Left renal cortex interstitium (tissue), 4 donors: ENCODE measurements around the gene NOTCH1. TPM values are rescaled to one million over a fixed set of nuclear protein-coding genes. Genes with fewer than 3 reads are reported as not detected.

Experiments used
- DNase-seq, 4 donors: peaks; one replicate each; pipeline ENCODE4 v3.0.0-alpha.2; 2013; ENCODE audit warnings: low read depth in 4 of 4, low spot score in 2 of 4, missing footprints in 1 of 4
- polyA plus RNA-seq, 4 donors: library from polyadenylated mRNA; unstranded; fragments of 120-200 nt; gene quantifications; one replicate each; pipeline ENCODE4 v1.2.1, GENCODE V29; 2013; ENCODE audit not compliant: insufficient read length in 4 of 4

Gene NOTCH1
- polyA plus RNA-seq, 4 donors: 19.8 to 47.5 (median 34.2) TPM

DNA sequence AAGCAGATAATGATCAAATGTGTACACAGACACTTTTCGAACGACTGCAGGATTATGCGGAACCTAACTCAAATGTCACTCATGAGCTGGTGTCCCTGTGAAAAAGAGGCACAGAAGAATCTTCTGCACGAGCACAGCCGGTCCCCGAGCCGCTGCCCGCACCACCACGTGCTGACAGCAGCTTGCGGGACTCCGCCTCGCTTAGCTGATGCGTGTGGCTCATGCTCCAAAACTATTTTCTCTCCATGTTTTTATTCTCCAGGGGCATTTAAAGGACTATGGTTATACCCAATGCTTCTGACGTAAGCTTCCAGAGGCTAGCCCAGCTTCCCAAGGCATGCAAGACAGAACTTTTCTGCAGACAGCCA, 72.5 kb downstream of the NOTCH1 start:
- DNase-seq: no peak

GRCh38 chr9:136472640-136473353, 73.1 kb downstream of the NOTCH1 start:
- DNase-seq: no peak

GRCh38 chr9:136471802-136472487, 73.9 kb downstream of the NOTCH1 start:
- no peak for DNase-seq

GRCh38 chr9:136470792-136471469, 74.9 kb downstream of the NOTCH1 start:
- DNase-seq: no peak

- DNase-seq: no peak
These were observed 75.5 kb downstream of the NOTCH1 start for GRCh38 chr9:136470356-136470755.

- DNase-seq: no peak
These were observed 78.1 kb downstream of the NOTCH1 start for GRCh38 chr9:136467766-136468165.

- no peak for DNase-seq
These were observed 79.7 kb downstream of the NOTCH1 start for GRCh38 chr9:136466155-136466541.

DNA sequence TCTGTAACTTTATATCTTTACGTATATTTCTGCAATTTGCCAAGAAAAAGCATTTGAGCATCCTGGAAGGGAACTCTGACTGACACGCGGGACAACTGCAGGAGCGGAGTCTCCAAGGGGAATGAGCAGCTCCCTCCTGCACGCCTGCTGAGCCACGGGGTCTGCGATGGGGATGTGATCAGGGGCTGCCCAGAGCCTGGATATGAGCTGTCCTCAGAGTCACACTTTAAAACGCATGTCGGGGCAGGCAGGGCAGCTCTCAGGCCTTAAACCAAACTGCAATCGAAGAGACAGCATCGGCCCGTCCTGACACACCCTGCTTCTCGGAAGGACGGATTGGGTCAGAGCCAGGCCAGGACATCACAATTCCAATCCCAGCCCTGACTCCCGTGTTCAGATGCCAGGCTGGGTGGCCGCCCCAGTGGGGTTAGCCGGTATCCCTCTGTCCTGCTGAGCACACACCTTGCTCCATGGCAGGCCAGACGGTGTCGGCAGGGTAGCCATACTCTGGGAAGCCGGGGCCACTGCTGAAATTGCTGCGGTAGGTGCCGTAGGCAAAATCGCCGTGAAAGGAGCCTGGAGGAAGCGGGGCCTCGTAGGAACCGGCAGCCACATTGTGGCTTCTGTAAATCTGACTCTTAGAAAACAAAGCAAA, 80.2 kb downstream of the NOTCH1 start:
- no peak for DNase-seq

- no peak for DNase-seq
These were observed 81.6 kb downstream of the NOTCH1 start for GRCh38 chr9:136464241-136464640.

DNA sequence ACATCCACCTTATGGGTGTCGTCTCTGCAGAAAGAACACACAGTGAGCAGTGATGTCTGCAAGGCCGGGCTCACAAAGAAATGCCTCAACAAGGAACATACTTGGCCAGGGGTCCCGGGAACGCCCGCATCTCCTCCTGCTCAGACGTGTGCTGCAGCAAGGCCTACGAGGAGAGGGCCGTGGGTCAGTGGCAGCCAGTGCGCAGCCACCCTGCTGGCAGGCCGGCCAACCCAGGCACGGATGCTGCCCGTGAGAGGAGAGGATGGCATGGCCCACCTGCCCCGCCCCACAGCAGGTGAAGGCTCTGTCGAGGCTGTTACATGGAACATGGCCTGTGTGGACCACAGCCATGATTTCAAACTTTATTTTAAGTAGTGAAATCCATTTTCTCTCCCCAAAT, 82.3 kb downstream of the NOTCH1 start:
- DNase-seq: no peak

DNA sequence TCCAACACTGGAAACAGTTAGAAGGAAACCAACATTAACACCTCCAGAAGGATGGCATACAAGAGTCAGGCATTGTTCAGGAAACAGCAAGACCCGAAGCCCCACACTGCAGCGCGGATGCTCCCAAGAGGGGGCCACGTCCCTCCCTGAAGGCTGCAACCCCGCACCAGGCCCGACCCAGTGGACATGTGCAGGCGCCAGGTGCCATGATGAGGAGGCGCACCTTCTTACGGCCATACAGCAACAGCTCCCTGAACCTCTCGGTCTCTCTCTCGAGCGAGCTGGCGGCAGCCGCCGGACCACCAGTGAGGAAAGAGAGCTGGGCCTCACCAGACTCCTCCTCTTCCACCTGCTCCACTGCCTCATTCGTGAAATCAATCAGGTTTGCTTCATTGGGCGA, 83.2 kb downstream of the NOTCH1 start:
- no peak for DNase-seq

GRCh38 chr9:136460772-136461325, 85.0 kb downstream of the NOTCH1 start:
- no peak for DNase-seq

DNA sequence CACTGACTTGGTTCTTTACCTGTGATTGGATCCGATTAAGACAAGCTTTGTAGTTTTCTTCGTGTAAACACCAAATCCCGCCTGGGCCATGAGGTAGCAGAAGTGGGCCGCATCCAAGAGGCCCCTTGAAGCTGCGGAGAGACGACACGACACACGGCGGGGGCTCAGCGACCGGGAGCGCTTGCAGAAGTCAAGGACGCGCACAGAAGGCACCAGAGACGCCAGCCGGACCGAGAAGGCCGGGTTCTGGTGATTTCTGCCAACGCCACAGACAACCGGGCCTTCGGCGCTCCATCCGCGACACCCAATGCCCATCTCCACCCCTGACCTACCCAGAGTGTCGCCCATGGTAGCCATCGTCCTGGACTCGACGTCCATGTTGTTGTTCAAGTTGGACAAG, 86.4 kb downstream of the NOTCH1 start:
- DNase-seq: no peak

DNA sequence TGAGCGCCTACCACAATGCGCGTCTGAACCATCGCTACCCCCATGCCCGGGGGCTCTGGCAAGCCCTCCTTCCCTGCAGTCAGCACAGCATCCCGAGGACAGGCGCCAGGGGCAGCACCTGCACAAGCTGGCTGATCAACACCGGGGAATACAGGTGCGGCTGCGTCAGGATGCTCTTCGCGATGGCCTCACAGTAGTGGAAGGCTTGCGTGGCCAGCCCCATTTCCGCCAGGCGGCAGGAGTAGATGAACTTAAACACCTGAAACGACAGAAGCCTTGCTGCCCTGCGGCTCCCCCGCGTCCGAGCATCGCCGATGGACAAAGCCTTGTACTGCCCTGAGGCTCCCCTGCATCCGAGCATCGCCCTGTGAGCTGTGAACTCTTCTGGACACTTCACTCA, 88.5 kb downstream of the NOTCH1 start:
- DNase-seq: no peak

GRCh38 chr9:136456258-136456657, 89.6 kb downstream of the NOTCH1 start:
- no peak for DNase-seq

GRCh38 chr9:136455043-136456002, 90.5 kb downstream of the NOTCH1 start:
- DNase-seq: no peak

DNA sequence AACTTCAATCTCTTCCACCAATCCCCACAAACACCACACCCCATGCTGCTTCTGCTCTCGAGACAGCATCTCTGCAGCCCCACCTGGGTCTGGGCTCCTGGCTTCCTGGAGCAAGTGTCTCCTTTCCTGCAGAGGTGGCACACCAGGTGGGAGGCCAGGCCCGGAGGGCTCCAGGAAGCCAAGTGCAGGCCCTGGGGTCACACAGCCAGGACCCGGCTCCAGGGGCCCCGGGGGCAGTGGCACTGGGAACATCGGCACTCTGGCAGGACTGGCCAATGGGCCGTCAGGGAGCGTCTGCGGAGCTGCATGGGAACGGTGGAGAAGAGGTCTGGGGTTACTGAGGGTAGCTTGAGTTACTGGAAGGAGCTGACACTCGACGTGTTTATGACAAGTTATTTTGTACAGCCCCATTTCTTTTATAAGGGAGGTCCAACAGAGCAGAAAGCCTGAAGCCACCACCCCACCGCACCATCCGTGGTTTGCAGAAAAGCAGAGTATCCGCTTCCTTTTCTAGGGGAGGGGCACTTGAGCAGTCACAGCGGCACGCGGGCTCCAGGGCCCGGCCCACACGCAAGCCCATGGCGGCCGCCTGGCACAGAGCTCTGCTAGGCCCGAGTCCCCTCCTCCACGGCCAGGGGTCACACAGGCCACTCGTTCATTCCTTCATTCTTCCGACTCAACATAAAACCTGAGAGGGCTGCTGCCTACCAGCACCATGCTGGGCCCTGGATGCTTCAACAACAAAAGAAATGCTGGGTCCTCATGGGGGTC, 91.6 kb downstream of the NOTCH1 start:
- DNase-seq: no peak

- DNase-seq: no peak
These were observed 92.5 kb downstream of the NOTCH1 start for GRCh38 chr9:136453326-136453725.

- no peak for DNase-seq
These were observed 94.5 kb downstream of the NOTCH1 start for GRCh38 chr9:136451221-136451877.
